ENCODE measurements around the gene STK35.

GRCh38 chr20:2139736-2140135 is 38.1 kb downstream of the STK35 start:
- no peak for TF ChIP-seq CTCF (IDR thresholded peaks at IDR 0.05; ENCODE audit: low read length)
- no peak for TF ChIP-seq EZH2 (IDR thresholded peaks at IDR 0.05; ENCODE audit: borderline replicate concordance, low read length)

All from OCI-LY1 (cell line).